ENCODE measurements around the gene BLMH. TPM values are rescaled to one million over a fixed set of nuclear protein-coding genes. Genes with fewer than 3 reads are reported as not detected.

Gene BLMH
- polyA plus RNA-seq, 1 of the 3 experiments (the other 2 are of a cell fraction) = 19.4 TPM

DNA sequence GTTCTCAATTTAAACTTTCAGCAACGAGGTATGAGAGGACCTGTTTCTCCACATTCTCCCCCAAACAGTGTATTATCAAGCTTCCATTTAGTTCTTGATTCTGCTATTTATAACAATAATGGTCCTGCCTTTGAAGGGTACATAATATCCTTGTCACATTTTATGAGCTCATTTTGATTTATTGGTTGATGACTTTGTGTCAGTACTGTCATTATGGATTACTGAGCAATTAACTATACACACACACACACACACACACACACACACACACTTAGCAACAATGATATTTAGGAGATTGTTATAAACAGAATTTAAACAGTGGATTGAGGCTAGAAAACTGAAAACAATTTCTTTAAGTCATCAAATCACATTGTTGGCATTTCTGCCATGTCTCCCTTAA is 35.1 kb upstream of the BLMH start:
- Histone ChIP-seq H3K4me2 (no peak overlapping the region), H3K4me1 (ENCODE audit: control insufficient read depth in 1 of 2, insufficient read depth in 2 of 2, low read depth in 1 of 2, low read length in 1 of 2) (no peaks in the 10 kb centered on the region), H4K20me1 (ENCODE audit: insufficient read depth) (no peaks in the 10 kb centered on the region), H2AFZ (ENCODE audit: low read depth) (no peak overlapping the region), H3K9ac (no peak overlapping the region), H3F3A (replicated peaks; ENCODE audit: insufficient read depth) (no peaks in the 10 kb centered on the region), H3K27me3 (ENCODE audit: insufficient read depth) (no peaks in the 10 kb centered on the region), H3K9me3 (no peaks in the 10 kb centered on the region), H3K4me3 (ENCODE audit: low read depth in 2 of 2, low read length in 1 of 2) (no peak overlapping the region), H3K79me2 (ENCODE audit: insufficient read depth) (no peaks in the 10 kb centered on the region), H3K27ac (ENCODE audit: low read depth in 2 of 2, low read length in 1 of 2) (no peak overlapping the region), H3K9me2 (no peaks in the 10 kb centered on the region), H3K36me3 (replicated peaks in 1 of 2; ENCODE audit: control insufficient read depth in 1 of 2, insufficient read depth in 2 of 2, low read length in 1 of 2) (no peaks in the 10 kb centered on the region)
- ChIA-PET CTCF (interaction anchor here (0.8 to 6.5 kb wide), 3 partner anchors 8 to 12 kb away, joined by 3 to 54 read pairs (median 5); no protein-coding TSS in a partner anchor), POLR2A (no interaction called here)
- WGBS (ENCODE audit: low lambda C conversion rate) = 12% methylated on average over 1 of the region's 1 CpG
- TF ChIP-seq FOXJ3 (CRISPR knock-in tag; IDR thresholded peaks at IDR 0.05) = no peak
- TF ChIP-seq TEAD4 (IDR thresholded peaks at IDR 0.05; ENCODE audit: borderline replicate concordance, insufficient read depth) = no peak
- TF ChIP-seq SIN3A (IDR thresholded peaks at IDR 0.05; ENCODE audit: borderline replicate concordance, low read depth, low read length) = no peak
- TF ChIP-seq GATA2 (CRISPR knock-in tag; IDR thresholded peaks at IDR 0.05) = no peak
- TF ChIP-seq, protein P1, sequence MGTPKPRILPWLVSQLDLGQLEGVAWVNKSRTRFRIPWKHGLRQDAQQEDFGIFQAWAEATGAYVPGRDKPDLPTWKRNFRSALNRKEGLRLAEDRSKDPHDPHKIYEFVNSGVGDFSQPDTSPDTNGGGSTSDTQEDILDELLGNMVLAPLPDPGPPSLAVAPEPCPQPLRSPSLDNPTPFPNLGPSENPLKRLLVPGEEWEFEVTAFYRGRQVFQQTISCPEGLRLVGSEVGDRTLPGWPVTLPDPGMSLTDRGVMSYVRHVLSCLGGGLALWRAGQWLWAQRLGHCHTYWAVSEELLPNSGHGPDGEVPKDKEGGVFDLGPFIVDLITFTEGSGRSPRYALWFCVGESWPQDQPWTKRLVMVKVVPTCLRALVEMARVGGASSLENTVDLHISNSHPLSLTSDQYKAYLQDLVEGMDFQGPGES (IDR thresholded peaks at IDR 0.05; ENCODE audit: low read depth, low read length) = no peak
- no peak for TF ChIP-seq SMC3 (IDR thresholded peaks at IDR 0.05; ENCODE audit: low read depth, low read length)
- TF ChIP-seq EZH2phosphoT487 (IDR thresholded peaks at IDR 0.05; ENCODE audit: borderline replicate concordance, low read depth) = no peak
- TF ChIP-seq MEF2A (IDR thresholded peaks at IDR 0.05; ENCODE audit: borderline replicate concordance, low read depth) = no peak
- TF ChIP-seq RFX5 (IDR thresholded peaks at IDR 0.05; ENCODE audit: low read length) = no peak
- TF ChIP-seq, protein P2, sequence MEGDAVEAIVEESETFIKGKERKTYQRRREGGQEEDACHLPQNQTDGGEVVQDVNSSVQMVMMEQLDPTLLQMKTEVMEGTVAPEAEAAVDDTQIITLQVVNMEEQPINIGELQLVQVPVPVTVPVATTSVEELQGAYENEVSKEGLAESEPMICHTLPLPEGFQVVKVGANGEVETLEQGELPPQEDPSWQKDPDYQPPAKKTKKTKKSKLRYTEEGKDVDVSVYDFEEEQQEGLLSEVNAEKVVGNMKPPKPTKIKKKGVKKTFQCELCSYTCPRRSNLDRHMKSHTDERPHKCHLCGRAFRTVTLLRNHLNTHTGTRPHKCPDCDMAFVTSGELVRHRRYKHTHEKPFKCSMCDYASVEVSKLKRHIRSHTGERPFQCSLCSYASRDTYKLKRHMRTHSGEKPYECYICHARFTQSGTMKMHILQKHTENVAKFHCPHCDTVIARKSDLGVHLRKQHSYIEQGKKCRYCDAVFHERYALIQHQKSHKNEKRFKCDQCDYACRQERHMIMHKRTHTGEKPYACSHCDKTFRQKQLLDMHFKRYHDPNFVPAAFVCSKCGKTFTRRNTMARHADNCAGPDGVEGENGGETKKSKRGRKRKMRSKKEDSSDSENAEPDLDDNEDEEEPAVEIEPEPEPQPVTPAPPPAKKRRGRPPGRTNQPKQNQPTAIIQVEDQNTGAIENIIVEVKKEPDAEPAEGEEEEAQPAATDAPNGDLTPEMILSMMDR (IDR thresholded peaks at IDR 0.05) = no peak
- TF ChIP-seq FOXM1 (IDR thresholded peaks at IDR 0.05; ENCODE audit: low read depth) = no peak
- no peak for TF ChIP-seq YY1 (IDR thresholded peaks at IDR 0.05; ENCODE audit: low read depth)
- TF ChIP-seq, protein P3, sequence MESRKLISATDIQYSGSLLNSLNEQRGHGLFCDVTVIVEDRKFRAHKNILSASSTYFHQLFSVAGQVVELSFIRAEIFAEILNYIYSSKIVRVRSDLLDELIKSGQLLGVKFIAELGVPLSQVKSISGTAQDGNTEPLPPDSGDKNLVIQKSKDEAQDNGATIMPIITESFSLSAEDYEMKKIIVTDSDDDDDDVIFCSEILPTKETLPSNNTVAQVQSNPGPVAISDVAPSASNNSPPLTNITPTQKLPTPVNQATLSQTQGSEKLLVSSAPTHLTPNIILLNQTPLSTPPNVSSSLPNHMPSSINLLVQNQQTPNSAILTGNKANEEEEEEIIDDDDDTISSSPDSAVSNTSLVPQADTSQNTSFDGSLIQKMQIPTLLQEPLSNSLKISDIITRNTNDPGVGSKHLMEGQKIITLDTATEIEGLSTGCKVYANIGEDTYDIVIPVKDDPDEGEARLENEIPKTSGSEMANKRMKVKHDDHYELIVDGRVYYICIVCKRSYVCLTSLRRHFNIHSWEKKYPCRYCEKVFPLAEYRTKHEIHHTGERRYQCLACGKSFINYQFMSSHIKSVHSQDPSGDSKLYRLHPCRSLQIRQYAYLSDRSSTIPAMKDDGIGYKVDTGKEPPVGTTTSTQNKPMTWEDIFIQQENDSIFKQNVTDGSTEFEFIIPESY (IDR thresholded peaks at IDR 0.05; ENCODE audit: borderline replicate concordance, low read depth) = no peak
- no peak for TF ChIP-seq GABPA (IDR thresholded peaks at IDR 0.05; ENCODE audit: low read depth)
- no peak for TF ChIP-seq MXI1 (IDR thresholded peaks at IDR 0.05; ENCODE audit: low read depth, low read length)
- no peak for DNase-seq
